Mononuclear cell (primary cell): ENCODE data around the gene PACRGL. TPM values are rescaled to one million over a fixed set of nuclear protein-coding genes. Genes with fewer than 3 reads are reported as not detected.
"Not testable (repeated sequence)": the region's sequence is repeated elsewhere in the genome, so short reads cannot be mapped to it uniquely, and the experiment has no call there.

Source experiments
- H3K27me3 ChIP-seq: 2 replicates; pipeline ENCODE4 v1.6.0; 2011; ENCODE audit warnings: low read length, control low read depth; ENCODE audit not compliant: insufficient read depth
- H3K4me1 ChIP-seq: 2 replicates; pipeline ENCODE4 v1.5.1; 2011; ENCODE audit warnings: mild to moderate bottlenecking, low read length, control low read depth; ENCODE audit not compliant: insufficient read depth
- H3K4me3 ChIP-seq: 2 replicates; pipeline ENCODE4 v1.5.1; 2011; ENCODE audit warnings: mild to moderate bottlenecking, low read length, moderate library complexity
- H3K9me3 ChIP-seq: 2 replicates; pipeline ENCODE4 v1.5.1; 2011; ENCODE audit warnings: low read depth, mild to moderate bottlenecking, control low read depth, low read length
- total RNA-seq: library from RNA; depleted of rRNA; stranded (reverse); fragments of >200 nt; gene quantifications from one replicate; pipeline ENCODE4 v1.2.3, GENCODE V29; 2012

PACRGL gene
- total RNA-seq, 1 donor = 7.0 TPM

GRCh38 chr4:20764366-20764992 lies 64.2 kb downstream of the PACRGL start:
- H3K4me1 ChIP-seq = no peaks in the 10 kb centered on the region
- no peaks in the 10 kb centered on the region for H3K27me3 ChIP-seq
- H3K9me3 ChIP-seq = no peaks in the 10 kb centered on the region
- no peak overlapping the region for H3K4me3 ChIP-seq

GRCh38 chr4:20773144-20773997 lies 73.1 kb downstream of the PACRGL start:
- no peak overlapping the region for H3K4me3 ChIP-seq
- H3K4me1 ChIP-seq = no peaks in the 10 kb centered on the region
- no peaks in the 10 kb centered on the region for H3K9me3 ChIP-seq
- no peaks in the 10 kb centered on the region for H3K27me3 ChIP-seq

DNA sequence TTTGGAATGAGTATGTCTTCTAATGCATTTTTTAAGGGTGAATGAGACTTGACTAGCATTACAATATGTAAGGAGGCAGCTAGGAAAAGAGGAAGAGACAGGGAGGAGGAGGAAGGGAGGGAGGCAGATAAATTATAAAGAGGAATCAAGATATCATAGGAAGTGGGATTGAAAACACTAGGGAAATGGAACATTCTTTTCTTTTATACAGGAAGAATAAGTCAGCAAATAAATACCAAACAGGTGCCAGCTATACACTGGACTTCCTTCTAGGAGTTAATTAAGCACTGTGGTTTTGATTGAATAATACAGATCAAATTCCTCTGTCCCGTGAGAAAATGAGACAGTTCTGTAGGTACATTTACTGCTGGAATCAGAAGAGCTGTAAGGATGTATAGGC lies 78.6 kb downstream of the PACRGL start:
- H3K4me3 ChIP-seq = no peak overlapping the region
- no peaks in the 10 kb centered on the region for H3K27me3 ChIP-seq
- no peaks in the 10 kb centered on the region for H3K9me3 ChIP-seq
- no peaks in the 10 kb centered on the region for H3K4me1 ChIP-seq

DNA sequence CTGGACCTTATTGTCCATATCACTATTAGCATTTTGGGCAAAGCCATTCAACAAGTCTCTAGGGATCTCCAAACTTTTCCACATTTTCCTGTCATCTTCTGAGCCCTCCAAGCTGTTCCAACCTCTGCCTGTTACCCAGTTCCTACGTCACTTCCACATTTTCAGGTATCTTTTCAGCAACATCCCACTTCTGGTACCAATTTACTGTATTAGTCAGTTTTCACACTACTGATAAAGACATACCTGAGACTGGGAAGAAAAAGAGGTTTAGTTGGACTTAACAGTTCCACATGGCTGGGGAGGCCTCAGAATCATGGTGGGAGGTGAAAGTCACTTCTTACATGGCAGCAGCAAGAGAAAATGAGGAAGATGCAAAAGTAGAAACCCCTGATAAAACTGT lies 82.9 kb downstream of the PACRGL start:
- not testable (repeated sequence) for H3K27me3 ChIP-seq, H3K4me1 ChIP-seq, H3K4me3 ChIP-seq, H3K9me3 ChIP-seq

DNA sequence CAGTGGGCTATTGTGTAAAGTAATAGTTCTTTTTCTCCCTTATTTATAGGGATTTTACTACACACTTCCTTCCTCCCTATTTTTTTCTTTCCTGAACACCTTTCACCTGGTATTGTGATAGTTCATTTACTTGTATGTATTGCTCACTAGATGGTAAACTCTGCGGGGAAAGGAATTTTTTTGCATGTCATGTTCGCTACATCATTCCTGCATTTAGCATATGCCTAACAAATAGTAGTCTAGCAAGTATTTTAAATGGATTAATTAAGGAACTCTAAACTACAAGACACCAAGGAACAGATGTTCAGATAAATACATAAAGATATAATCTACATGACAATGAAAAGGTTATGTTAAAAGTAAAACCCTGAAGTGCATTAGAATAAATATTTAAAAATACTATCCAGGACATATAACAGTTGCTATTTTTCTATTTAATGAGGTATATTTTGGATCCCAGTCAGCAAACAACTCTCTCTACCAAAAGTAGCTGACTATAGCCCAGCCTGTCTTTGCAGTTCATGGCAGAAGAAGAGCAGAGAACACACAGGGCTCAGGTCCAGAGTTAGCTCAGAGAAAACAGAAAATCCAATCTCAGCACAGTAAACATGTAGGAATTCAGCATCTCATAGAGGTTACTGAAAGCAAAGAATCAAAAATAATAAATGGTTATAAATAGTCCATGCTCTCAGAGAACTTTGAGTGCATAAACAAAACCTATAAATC lies 87.8 kb downstream of the PACRGL start:
- no peaks in the 10 kb centered on the region for H3K4me1 ChIP-seq
- H3K9me3 ChIP-seq = no peaks in the 10 kb centered on the region
- no peak overlapping the region for H3K4me3 ChIP-seq
- no peaks in the 10 kb centered on the region for H3K27me3 ChIP-seq
